ENCODE measurements around the gene CCDC146.

CCDC146 gene

DNA sequence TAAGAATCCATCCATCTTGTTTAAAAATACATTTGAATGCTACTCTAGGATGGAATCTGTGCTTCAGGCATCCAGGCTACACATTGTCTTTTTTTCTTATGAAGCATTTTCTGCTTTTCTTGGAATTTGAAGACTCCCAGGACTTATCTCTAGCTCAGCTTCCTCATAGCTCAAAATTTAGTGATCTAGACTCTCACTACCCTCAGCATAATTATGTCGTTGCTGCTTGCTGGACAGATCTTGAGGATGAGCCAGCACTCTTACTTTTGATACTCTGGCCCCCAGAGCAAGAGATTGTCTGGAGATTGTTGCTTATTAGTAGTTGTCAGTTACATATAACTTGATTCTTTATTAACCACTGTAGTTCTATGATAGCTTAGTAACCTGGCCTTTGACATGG lies 160.5 kb downstream of the CCDC146 start:
- DNase-seq (ENCODE audit: low read depth) = no peak
- TF ChIP-seq, protein P1, sequence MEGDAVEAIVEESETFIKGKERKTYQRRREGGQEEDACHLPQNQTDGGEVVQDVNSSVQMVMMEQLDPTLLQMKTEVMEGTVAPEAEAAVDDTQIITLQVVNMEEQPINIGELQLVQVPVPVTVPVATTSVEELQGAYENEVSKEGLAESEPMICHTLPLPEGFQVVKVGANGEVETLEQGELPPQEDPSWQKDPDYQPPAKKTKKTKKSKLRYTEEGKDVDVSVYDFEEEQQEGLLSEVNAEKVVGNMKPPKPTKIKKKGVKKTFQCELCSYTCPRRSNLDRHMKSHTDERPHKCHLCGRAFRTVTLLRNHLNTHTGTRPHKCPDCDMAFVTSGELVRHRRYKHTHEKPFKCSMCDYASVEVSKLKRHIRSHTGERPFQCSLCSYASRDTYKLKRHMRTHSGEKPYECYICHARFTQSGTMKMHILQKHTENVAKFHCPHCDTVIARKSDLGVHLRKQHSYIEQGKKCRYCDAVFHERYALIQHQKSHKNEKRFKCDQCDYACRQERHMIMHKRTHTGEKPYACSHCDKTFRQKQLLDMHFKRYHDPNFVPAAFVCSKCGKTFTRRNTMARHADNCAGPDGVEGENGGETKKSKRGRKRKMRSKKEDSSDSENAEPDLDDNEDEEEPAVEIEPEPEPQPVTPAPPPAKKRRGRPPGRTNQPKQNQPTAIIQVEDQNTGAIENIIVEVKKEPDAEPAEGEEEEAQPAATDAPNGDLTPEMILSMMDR (conservative IDR thresholded peaks at IDR 0.05; ENCODE audit: low read depth, low read length) = no peak
- no peak overlapping the region for H3K4me3 ChIP-seq (ENCODE audit: low read length)

DNA sequence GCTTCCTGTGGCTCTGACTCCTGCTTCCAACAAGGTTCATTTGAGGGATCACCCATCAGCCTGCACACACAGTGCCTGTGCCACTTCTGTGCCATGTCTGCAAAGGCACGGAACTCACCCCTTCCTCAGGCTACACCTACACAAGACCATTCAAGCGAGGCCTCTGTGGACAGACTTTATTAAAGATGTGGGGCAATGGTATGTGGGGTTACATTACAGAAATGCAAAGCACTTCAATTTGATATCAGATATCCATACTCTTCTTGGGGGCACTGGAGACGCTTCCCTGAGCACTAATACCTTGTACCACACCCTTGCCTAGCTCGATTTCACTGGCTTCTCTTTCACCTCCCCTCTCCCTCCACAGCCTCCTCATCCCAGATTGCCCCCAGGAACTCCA lies 161.6 kb downstream of the CCDC146 start:
- no peak overlapping the region for H3K4me3 ChIP-seq (ENCODE audit: low read length)
- TF ChIP-seq, protein P1 (conservative IDR thresholded peaks at IDR 0.05; ENCODE audit: low read depth, low read length) = no peak
- no peak for DNase-seq (ENCODE audit: low read depth)

DNA sequence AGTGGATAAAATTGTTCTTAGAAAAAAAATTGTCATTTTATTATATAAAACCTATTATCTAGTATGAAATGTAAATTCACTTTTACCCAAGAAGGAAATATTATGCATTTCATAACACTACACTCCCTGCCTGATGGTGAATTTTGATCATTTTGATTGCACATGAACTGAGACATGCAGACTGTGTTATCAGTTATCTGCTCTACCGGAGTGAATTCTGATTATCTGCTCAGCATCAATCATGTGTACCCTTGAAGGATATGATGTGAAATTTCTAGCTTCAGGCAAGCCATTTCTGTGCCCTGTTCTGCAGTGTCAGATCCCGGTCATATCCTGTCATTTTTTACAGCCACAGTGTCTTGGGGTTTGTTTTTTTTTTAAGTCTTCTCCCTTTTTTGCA lies 162.2 kb downstream of the CCDC146 start:
- no peak overlapping the region for H3K4me3 ChIP-seq (ENCODE audit: low read length)
- no peak for DNase-seq (ENCODE audit: low read depth)

DNA sequence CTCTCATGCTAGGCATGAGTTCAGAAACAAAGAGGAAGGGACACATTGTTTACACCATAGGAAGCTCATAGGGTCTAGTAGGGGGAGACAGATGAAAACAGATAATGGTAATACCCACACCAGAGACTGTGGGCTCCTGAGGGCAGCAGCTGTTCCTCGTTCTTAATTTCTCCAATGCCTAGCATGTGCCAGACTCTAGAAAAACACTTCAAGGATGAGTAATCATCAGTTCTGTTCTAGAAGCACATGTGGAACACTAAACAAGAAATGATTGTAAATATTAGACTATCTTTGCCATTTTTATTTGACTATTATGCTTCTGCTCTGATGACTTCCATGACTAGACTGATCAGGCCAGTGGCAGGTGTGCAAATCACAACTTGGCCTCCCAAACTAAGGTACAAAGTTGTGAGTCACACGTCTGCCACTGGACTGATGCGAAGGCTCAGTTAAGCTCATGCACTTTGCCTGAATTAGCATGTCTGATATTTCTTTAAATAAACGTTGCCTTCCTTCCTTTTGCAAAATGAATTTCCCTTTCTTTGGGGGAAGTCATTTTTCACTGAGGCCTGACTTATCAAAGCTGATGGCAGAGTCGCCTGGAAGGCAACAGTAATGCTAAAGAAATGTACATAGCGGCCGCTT lies 166.4 kb downstream of the CCDC146 start:
- no peak for DNase-seq (ENCODE audit: low read depth)
- TF ChIP-seq, protein P1 (conservative IDR thresholded peaks at IDR 0.05; ENCODE audit: low read depth, low read length) = no peak
- H3K4me3 ChIP-seq (ENCODE audit: low read length) = no peak overlapping the region

More for the DNA sequence above, 162.2 kb downstream of the CCDC146 start:
- TF ChIP-seq, protein P1 (conservative IDR thresholded peaks at IDR 0.05; ENCODE audit: low read depth, low read length) = no peak

DNA sequence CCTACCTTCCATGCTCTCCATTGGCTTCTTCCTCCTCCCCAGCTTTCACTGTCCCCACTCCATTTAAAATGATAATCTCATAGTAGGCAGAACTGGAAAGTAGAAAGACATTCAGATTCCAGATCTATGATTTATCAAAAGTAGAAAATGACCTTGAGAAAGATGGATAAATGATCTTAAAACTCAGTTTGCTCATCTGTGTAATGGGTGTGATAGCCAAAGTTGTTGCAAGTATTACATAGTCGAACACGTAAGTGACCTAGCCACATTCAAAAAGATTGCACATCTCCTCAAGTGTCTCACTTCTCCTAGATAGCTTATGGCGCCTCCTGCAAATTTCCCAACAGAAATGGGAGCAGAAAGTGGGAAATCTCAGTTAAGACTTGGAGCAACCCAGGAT lies 167.0 kb downstream of the CCDC146 start:
- TF ChIP-seq, protein P1 (conservative IDR thresholded peaks at IDR 0.05; ENCODE audit: low read depth, low read length) = no peak
- H3K4me3 ChIP-seq (ENCODE audit: low read length) = no peak overlapping the region
- DNase-seq (ENCODE audit: low read depth) = no peak

DNA sequence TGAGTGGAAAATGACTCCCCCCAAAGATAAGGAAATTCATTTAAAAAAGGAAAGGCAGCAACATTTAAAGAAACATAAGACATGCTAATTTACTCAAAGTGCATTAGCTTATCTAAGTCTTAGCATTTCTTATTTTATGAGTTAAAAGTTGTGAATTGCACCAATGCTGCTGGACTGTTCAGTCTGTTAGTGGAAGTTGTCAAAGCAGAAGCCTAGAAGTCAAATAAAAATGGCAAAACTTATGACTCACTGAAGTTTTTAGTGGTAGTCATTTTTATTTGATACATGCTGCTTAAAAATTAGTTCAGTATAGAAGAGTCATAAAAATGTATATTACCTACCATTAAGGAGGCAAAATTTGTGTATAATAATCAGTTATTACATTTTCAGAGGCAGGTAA lies 168.0 kb downstream of the CCDC146 start:
- DNase-seq (ENCODE audit: low read depth) = no peak
- TF ChIP-seq, protein P1 (conservative IDR thresholded peaks at IDR 0.05; ENCODE audit: low read depth, low read length) = no peak

DNA sequence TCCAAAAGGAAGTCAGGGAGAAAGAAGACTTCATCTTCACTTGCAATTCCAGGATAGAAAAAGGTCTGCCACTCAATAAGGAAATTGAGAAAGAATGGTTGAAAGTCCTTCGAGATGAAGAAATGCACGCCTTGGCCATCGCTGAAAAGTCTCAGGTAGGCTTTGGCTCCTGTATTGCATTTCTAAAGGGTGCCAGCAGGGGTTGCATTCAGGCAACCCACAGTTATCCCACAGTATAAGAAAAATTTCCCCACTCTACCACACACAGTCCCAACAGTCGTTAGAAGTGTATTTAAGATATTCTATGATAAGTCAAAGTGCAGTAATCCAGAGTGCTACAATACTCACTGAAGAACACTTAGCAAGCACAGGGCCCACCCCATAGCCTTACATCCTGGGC lies 170.6 kb downstream of the CCDC146 start:
- no peak for DNase-seq (ENCODE audit: low read depth)
- no peak overlapping the region for H3K4me3 ChIP-seq (ENCODE audit: low read length)
- TF ChIP-seq, protein P1 (conservative IDR thresholded peaks at IDR 0.05; ENCODE audit: low read depth, low read length) = peak; percentile 7

More for the DNA sequence above, 168.0 kb downstream of the CCDC146 start:
- H3K4me3 ChIP-seq (ENCODE audit: low read length) = no peak overlapping the region
